ENCODE measurements around the gene AKT2.

AKT2 gene

GRCh38 chr19:40239415-40240226 is 45.5 kb downstream of the AKT2 start:
- TF ChIP-seq ZFX (IDR thresholded peaks at IDR 0.05; ENCODE audit: borderline replicate concordance) (no peak), CTCF (IDR thresholded peaks at IDR 0.05) (no peak)
- H3K27ac ChIP-seq = no peak overlapping the region

DNA sequence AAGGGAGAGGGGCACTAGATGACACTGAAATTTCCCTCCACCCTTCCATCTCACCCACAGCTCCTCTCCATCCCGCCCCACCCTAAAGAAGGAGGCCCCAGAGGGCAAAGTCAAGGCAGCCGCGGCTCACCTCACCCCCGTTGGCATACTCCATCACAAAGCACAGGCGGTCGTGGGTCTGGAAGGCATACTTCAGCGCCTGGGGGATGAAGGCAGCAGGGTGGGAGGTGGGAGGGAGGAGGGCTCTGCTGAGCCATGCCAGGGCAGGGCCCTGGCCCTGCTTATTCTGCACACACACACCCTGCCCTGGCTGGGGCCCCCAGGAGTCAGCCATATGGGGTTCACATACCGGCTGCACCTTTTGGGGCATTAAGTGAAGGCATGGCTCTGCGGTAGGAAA is 46.4 kb downstream of the AKT2 start:
- no peak overlapping the region for H3K27ac ChIP-seq
- no peak for TF ChIP-seq ZFX (IDR thresholded peaks at IDR 0.05; ENCODE audit: borderline replicate concordance)
- no peak for TF ChIP-seq CTCF (IDR thresholded peaks at IDR 0.05)

GRCh38 chr19:40237791-40238190 is 47.4 kb downstream of the AKT2 start:
- no peak for TF ChIP-seq CTCF (IDR thresholded peaks at IDR 0.05)
- TF ChIP-seq ZFX (IDR thresholded peaks at IDR 0.05; ENCODE audit: borderline replicate concordance) = no peak
- H3K27ac ChIP-seq = no peak overlapping the region

- H3K27ac ChIP-seq = no peak overlapping the region
- TF ChIP-seq CTCF (IDR thresholded peaks at IDR 0.05) (no peak), ZFX (IDR thresholded peaks at IDR 0.05; ENCODE audit: borderline replicate concordance) (no peak)
These were observed 48.8 kb downstream of the AKT2 start for GRCh38 chr19:40236366-40236765.

GRCh38 chr19:40236026-40236355 is 49.2 kb downstream of the AKT2 start:
- no peak; the same call in 1 of the 2 replicates for TF ChIP-seq CTCF (IDR thresholded peaks at IDR 0.05)
- TF ChIP-seq ZFX (IDR thresholded peaks at IDR 0.05; ENCODE audit: borderline replicate concordance) = no peak

DNA sequence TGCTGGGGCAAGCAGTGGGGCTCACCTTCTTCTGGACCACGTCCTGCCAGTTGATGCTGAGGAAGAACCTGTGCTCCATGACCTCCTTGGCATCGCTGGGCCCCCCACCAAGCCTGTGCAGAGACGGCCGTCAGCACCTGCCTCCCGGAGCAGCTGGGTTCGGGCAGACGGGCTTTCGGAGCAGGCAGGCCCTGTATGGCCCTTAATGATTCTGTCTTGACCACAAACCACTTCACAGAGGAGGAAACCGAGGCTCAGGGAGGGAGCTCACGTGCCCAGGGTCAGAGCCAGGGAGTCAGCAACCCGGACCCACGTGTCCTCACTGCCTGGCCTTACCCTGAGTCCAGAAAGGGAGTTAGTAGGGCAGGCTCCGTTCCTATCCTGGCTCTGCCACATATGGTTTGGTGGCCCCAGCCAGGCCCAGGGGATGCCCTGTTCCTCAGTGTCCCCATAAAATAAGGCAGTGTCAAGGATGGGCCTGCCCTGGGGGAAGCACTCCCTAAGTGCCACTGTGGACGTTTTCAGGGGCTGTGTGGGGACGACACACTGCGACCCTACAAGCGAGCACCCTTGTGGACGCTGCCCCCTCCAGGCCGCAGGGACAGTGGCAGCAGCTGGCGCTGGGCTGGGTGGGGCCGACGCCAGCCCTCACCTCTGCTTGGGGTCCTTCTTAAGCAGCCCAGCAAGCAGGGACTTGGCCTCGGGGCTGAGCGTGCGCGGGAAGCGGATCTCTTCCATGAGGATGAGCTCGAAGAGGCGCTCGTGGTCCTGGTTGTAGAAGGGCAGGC is 49.7 kb downstream of the AKT2 start:
- no peak overlapping the region for H3K27ac ChIP-seq
- TF ChIP-seq CTCF (IDR thresholded peaks at IDR 0.05) (peak; percentile 40), ZFX (IDR thresholded peaks at IDR 0.05; ENCODE audit: borderline replicate concordance) (no peak)

More at GRCh38 chr19:40236026-40236355, 49.2 kb downstream of the AKT2 start:
- H3K27ac ChIP-seq = no peak overlapping the region

Measured in 22Rv1 (cell line).